NB4 (cell line): Measurements from ENCODE around the gene SYNGR4.

Experiments used
- DNase-seq: peaks from one replicate; pipeline ENCODE4 v3.0.0; 2010; ENCODE audit warnings: low read depth
- H3K4me3 ChIP-seq: one replicate; pipeline ENCODE4 v1.5.1; 2011; ENCODE audit warnings: mild to moderate bottlenecking, low read depth, low read length, moderate library complexity
- MYC ChIP-seq: IDR thresholded peaks from 2 replicates; pipeline ENCODE4 v1.6.1; 2011; ENCODE audit warnings: low read depth, low read length
- POLR2A ChIP-seq: IDR thresholded peaks from 2 replicates; pipeline ENCODE4 v1.6.1; 2011; ENCODE audit warnings: mild to moderate bottlenecking; ENCODE audit not compliant: insufficient read length; ENCODE audit errors: extremely low read depth
- TF ChIP-seq, protein P1 (sequence below): IDR thresholded peaks from 2 replicates; pipeline ENCODE4 v1.6.1; 2011; ENCODE audit warnings: low read depth, low read length
- TF ChIP-seq, protein P2 (sequence below): IDR thresholded peaks from one replicate; pipeline ENCODE4 v1.5.1; 2012; ENCODE audit warnings: low read depth, low read length

The SYNGR4 gene

DNA sequence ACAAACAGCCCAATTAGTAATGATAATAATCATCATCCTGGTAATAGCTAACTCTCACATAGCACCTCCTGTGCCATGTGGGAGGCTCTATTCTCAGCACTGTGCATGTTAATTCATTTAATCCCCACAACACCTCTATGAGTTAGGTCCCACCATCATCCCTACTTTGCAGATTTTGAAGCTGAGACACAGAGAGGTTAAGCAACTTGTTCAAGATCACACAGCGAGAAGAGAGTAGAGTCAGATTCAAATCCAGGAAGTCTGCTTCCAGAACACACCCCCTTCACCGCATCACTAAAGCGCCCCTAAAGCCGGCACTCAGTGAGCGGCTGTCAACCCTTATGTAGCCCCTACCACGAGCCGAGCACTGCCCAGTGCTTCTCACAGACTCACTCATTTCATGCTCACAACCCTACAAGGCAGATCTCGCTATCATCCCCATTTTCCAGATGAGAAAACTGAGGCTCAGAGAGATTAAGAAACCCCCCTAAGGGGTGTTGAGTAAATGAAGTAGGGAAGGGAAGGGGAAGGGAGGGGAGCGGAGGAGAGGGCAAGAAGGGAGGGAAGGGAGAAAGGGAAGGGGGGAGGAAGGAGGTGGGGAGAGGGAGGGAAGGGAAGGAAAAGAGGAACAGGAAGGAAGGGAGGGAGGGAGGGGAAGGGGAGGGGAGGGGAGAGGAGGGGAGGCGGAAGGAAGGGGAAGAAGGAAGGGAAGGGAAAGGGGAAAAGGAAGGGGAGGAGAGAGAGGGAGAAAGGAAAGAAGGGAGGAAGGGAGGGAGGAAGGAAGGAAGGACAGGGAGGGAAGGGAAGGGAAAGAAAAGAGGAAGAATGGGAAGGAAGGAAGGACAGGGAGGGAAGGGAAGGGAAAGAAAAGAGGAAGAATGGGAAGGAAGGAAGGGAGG lies 22.4 kb upstream of the SYNGR4 start:
- TF ChIP-seq POLR2A (no peak), MYC (no peak)
- TF ChIP-seq, protein P1, sequence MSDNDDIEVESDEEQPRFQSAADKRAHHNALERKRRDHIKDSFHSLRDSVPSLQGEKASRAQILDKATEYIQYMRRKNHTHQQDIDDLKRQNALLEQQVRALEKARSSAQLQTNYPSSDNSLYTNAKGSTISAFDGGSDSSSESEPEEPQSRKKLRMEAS, result no peak
- TF ChIP-seq, protein P2, sequence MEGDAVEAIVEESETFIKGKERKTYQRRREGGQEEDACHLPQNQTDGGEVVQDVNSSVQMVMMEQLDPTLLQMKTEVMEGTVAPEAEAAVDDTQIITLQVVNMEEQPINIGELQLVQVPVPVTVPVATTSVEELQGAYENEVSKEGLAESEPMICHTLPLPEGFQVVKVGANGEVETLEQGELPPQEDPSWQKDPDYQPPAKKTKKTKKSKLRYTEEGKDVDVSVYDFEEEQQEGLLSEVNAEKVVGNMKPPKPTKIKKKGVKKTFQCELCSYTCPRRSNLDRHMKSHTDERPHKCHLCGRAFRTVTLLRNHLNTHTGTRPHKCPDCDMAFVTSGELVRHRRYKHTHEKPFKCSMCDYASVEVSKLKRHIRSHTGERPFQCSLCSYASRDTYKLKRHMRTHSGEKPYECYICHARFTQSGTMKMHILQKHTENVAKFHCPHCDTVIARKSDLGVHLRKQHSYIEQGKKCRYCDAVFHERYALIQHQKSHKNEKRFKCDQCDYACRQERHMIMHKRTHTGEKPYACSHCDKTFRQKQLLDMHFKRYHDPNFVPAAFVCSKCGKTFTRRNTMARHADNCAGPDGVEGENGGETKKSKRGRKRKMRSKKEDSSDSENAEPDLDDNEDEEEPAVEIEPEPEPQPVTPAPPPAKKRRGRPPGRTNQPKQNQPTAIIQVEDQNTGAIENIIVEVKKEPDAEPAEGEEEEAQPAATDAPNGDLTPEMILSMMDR, result no peak
- DNase-seq, result peak; percentile 47
- H3K4me3 ChIP-seq, result no peak overlapping the region

DNA sequence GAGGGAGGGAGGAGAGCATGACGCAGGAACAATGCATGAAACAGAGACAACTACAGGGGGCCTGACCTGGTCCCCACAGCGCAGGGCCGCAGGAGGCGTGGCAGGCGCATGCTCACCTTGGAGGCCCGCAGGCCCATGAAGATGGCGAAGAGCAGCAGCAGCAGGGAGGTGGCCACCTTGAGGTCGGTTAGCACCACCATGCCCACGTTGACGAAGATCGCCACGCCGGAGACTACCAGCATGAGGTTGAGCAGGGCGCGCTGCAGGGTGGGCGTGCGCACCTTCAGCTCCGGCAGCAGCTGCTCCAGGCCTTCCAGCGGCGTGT lies 21.8 kb upstream of the SYNGR4 start:
- peak; percentile 55 for DNase-seq
- TF ChIP-seq, protein P1, result no peak
- TF ChIP-seq, protein P2, result no peak
- TF ChIP-seq MYC, result no peak
- TF ChIP-seq POLR2A, result no peak
- no peak overlapping the region for H3K4me3 ChIP-seq

DNA sequence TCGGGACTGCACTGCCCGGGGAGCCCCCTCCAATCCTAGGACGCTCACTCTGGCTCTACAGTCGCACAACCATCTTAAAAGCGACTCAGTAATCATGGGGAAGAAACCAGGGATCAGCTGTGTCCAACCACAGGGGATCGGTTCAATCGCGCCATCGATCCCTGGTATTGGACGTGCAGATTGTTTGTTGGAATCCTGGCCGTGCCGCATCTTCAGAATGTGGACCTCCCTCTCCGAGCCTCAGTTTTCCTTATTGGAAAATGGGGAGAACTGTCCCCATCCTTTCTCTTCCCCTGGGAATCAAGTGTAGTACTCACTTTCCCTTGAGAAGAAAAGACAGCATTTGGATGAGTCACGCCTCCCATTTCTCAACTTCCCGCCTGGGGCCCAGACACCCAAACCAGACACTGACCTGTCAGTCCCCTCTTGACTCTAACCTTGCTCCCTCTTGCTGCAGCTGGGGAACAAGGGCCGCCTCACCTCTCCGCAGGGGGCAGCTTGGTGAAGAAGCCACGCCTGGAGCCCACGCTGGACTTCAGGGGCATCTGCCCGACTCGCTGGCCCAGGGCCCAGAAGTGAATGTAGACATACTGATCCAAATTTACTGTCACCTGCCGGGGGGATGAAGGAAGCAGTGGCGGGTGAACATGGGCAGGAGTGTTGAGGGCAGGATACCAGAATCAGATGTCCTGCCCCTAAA lies 21.2 kb upstream of the SYNGR4 start:
- peak; percentile 95 for DNase-seq
- TF ChIP-seq MYC, result peak; percentile 39; the same call in 1 of the 2 replicates
- TF ChIP-seq, protein P1, result no peak
- no peak overlapping the region for H3K4me3 ChIP-seq

DNA sequence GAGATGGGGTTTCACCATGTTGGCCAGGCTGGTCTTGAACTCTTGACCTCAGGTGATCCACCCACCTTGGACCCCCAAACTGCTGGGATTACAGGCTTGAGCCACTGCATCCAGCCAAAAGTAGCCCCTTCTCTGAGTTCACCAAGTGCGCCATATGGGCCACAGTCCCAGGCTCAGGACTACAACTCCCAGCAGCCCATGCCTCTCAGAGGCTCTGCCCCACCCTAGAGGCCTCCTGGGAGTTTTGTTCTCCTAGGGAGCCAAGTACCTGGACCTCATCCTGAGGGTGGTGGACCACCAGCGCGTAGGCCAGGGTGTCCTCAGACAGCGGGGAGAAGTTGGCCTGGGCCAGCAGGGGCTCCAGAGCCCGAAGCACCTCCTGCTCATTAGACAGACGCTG lies 19.3 kb upstream of the SYNGR4 start:
- TF ChIP-seq, protein P1, result no peak
- TF ChIP-seq POLR2A, result no peak
- TF ChIP-seq, protein P2, result no peak
- no peak for TF ChIP-seq MYC
- DNase-seq, result peak; percentile 72
- H3K4me3 ChIP-seq, result no peak overlapping the region

DNA sequence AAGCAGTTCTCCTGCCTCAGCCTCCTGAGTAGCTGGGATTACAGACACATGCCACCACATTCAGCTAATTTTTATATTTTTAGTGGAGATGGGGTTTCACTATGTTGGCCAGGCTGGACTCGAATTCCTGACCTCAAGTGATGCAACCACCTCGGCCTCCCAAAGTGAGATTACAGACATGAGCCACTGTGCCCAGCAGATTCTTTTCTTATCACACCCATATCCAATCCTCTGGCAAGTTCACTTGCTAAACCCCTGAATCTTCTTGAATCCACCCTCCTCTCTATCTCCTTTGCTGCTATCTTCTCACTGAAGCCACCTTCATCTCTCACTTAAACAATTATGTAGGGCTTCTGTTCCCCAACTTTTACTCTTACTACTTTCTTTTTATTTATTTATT lies 18.0 kb upstream of the SYNGR4 start:
- TF ChIP-seq POLR2A (no peak), MYC (no peak)
- TF ChIP-seq, protein P2, result no peak
- TF ChIP-seq, protein P1, result no peak

DNA sequence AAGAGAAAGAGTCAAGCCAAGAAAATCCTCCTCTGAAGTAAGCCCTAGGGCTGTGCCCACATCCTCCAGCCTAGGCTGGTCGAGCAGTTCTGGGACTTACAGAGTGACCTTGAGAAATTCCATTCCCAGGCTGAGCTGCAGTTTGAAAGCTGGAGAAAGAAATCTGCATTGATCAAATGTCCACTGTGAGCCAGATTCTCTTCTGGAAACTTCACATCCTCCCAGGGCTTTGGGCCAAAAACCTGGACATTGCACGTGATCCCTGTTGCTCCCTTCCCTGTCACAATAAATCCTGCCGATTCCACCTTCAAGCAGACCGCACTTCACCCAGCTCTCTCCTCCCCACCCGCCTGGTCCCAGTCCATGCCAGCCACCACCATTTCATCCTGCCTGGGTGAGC lies 16.1 kb upstream of the SYNGR4 start:
- no peak for DNase-seq
- TF ChIP-seq, protein P2, result no peak
- TF ChIP-seq, protein P1, result no peak
- no peak overlapping the region for H3K4me3 ChIP-seq

More for the DNA sequence above, 18.0 kb upstream of the SYNGR4 start:
- no peak overlapping the region for H3K4me3 ChIP-seq
- no peak for DNase-seq
